RKO (cell line): Measurements from ENCODE around the gene TOMM22.

Source experiments
- DNase-seq: peaks from one replicate; pipeline ENCODE4 v3.0.0-alpha.2; 2016; ENCODE audit warnings: low spot score

Gene TOMM22

DNA sequence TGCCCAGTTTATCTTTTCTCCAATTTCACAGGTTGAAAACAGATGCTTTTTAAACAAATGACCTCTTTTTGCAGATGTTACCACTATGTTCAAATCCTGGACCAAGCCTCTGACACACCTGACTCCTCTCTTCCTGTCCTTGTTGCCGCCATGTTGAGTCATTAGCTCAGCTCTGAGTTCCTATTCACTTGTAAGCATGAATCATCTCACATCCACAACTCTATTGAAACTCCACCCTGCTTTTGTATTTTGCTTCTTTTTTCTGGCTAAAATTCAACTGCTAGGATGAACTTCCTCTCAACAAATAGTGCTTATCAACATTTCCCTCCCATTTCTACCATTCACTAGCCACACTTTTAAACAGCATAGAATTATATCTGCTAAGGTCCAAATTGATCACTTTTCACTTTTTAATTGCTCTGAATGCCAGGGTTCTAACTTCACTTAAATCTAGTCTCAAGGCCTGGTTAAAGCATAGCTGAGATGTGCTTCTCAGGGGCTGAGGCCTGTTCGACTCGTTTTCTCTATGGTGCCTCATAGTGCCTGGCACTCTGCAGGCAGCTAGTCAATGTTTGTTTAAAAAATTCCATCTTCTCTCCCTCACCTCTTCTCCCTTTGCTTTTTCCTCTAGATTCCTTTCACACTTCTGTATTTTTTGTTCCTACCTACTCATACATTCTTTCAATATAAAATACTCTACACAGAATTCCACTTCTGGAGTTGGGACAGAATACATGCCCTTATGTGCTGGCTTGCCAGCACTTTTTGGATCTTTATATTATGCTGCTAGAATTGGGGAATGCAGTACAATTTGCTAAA, 15.1 kb downstream of the TOMM22 start:
- DNase-seq: peak; percentile 96

- no peak for DNase-seq
These were observed 15.8 kb downstream of the TOMM22 start for GRCh38 chr22:38697425-38698089.

DNA sequence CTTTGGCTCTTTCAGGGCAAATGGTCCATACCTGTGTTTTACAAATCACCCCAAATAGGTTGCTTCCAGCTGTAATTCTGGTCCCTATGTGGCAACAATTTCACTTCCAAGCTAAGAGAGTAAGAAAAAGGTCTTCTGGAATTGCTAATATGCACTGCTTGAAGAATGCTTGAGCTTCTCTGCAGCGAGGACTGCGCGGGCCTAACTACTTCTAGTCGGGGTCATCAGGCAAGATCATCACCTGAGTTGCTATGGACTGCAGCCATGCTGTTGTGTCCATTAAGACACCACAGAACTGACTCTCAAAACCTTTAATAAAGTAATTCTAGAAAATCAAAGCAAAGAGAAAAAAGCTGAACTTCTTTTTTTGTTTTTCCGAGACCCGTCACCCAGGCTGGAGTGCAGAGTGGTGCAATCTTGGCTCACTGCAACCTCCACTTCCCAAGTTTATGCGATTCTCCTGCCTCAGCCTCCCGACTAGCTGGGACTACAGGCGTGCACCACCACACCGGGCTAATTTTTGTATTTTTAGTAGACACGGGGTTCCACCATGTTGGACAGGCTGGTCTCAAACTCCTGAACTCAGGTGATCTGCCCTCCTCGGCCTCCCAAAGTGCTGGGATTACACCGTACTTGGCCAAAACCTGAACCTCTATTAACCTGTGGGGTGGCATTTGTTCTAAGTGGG, 16.8 kb downstream of the TOMM22 start:
- no peak for DNase-seq

- DNase-seq: no peak
These were observed 17.4 kb downstream of the TOMM22 start for GRCh38 chr22:38699143-38699542.

DNA sequence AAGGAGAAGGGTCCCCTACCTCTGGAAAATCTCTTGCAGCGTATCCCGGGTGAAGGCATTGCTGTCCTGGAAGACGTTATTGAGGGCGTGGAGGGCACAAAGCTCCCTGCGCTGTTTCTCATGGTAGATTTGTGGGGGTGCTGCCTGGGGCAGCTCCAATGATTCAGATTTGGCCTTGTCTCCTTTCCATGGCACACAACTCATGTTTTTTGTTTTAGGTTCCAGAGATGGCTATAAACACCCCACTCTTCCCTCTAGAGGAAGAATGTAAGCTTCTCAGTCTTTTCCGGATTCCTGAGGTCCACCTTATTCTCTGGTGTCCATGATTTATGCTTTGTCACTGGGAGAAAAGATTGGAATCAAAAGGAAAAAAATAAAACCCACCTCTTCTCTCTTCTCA, 18.0 kb downstream of the TOMM22 start:
- peak; percentile 77 for DNase-seq

- DNase-seq: peak; percentile 56
These were observed 18.6 kb downstream of the TOMM22 start for GRCh38 chr22:38700270-38700788.

DNA sequence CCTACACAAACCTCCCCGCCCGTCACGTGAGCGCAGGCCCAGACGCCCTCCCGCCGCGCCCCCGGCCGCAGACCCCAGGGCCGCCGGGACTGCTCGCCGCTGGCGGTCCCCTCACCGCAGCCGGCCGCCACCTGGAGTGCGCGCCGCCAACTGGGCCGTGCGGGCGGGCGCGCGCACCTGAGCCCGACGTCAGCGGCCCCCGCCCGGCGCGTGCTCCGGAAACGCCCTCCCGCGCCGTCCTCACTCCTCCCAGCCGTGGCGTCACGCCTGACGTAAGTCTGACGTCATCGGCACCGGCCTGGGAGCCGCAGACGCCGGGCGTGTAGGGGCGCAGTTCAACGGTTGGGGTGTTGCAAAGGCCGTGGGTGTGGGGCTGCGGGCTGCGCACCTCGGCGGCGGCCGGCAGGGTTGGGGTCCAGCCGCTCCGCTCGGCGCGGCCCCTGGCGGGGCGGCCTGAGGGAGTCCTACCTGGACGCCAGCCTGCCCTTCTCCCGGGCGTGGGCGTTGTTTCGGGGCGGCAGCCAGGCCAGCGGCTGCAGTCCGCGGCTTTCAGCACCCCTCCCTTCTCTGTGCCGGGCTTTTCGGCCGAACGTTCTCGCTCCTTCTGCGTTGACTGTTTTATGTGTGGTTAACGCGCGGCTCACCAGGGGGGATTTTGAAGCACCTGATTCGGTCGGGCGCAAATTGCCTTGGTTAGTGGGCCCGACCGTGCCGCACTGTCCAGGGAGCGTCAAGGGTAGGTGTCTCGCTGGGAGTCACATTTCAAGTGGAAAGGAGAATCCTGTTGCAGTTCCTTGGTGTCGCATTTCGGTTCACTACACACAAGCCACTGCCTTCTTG, 19.3 kb downstream of the TOMM22 start, which contains the start of gene JOSD1:
Gene JOSD1, minus strand, starts transcription at position 155 of the 840 bp plus-strand sequence. CDS start 956 bp downstream, outside the sequence.
- peak; percentile 93 for DNase-seq

GRCh38 chr22:38704654-38705234, 23.0 kb downstream of the TOMM22 start:
- DNase-seq: no peak

GRCh38 chr22:38705235-38706100, 23.7 kb downstream of the TOMM22 start, which contains the start of gene GTPBP1:
Gene GTPBP1 (plus strand): TSS chr22:38705944. CDS start chr22:38705956, 12 bp downstream.
- DNase-seq: peak; percentile 100

DNA sequence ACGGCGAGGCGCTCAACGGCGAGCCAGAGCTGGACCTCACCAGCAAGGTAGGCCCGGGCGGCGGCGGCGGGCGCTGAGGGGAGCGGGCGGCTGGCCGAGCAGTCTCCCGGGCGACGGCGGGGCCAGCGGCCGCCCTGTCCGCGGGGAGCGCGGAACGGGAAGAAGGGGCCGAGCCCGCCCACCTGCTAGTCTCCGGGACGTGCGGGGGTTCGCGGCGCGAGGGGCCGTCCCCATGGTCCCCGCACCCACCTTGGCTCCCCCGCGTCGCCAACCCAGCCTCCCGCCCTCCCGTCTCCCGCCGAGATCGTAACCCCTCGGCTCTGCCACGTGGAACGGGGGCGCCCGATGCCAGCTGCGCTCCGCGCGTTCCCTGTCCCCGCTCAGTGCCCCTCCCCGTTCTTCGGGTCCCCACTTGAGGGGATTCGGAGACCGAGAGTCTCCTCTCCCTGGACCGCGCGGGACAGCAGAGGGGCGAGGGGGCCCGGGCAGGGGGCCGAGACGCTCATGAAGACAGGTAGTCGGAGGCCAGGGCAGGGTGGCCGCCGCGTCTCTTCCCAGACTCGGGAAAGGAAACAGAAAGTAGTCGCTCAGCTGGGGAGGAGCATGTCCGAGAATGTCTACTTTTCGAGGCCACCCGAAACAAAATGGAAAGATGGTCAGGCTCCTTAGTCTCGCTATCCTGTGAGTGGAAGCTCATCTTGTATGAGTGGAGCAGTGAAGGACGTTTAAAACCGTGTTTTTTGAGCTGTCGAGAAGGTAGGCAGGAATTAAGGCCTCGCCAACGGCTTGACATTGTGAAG, 24.5 kb downstream of the TOMM22 start:
- DNase-seq: peak; percentile 28

DNA sequence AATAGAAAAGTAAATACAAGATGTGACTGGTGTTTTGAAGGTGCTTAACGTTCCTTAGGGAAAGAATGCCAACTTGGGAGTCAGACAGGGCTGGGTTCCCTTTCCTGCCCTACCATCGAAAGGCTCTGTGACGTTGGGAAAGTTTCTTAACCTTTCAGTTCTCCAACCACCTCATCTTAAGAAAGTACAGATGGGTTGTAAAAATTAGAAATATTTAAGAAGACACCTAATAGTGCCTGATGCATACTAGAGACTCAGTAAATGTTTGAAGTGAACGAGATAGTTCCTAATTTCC, 25.1 kb downstream of the TOMM22 start:
- DNase-seq: peak; percentile 41

DNA sequence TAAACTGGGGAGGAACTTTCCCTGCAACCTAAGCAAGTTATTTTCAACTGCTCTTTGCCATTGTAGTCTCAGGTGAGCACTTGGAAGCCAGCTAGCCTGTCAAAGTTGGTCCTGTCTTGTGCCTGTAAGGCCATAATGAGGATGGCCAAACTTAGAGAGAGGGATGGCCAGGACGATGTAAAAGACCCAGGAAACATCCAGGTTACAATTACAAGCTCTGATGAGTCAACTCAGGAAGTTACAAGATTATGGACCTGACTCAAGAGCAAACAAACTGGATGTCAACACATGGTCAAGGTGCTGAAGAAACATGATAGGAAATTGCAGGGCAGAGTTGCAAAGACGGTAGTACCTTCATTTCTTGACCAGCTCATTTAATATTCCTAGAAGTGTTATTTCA, 25.6 kb downstream of the TOMM22 start:
- DNase-seq: peak; percentile 90

GRCh38 chr22:38707984-38708383, 26.2 kb downstream of the TOMM22 start:
- DNase-seq: no peak

GRCh38 chr22:38709306-38709705, 27.5 kb downstream of the TOMM22 start:
- no peak for DNase-seq

- DNase-seq: no peak
These were observed 28.6 kb downstream of the TOMM22 start for GRCh38 chr22:38710351-38710750.

DNA sequence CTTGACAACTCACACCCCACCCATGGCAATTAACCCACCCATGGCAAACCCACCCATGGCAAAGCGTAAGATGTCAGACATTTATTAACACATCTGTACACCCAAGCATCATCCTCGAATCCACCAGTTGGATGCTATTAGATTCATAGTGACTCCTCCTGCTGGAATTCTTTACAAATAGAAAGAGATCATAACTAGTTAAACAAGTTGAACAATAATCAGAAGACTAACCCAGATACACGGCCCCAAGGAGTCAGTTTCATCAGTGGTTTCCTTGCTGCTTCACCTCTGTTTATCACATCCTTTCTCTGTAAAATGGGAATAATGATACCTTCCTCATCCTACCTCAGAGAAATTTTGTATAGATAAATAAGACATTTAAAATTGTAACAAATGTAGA, 29.1 kb downstream of the TOMM22 start:
- no peak for DNase-seq

DNA sequence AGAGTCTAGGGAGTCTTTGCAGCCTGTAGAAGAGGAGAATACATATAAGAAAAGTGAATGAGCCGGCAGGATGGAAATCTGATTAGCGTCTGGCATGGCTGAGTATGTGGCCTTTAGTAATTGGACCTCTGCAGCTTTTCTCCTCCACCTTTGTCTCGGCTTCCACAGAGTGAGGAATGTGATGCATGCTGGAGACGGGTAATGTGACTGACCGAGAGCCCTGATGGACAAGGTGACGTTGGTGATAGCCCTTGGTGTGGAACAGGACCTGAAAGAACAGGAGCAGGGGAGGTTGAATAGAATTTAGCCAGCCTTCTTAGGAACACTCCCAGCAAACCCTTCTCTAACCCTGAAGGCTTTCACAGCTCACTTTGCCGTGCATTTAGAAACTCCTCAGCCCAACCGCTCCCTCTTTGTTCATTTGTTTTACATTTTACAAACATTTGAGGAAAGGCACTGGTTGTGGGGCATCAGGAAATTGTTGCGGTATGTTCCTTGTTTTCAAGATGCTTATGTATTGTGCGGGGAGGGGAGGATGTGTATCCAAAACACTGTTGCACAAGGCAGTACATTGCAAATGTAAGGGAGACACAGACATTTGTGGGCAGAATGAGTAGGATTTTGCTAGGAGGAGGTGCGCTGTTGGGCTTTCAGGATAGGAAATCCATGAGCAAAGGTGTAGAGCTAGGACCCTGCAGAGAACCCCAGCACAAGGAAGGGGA, 30.9 kb downstream of the TOMM22 start:
- no peak for DNase-seq

- no peak for DNase-seq
These were observed 32.2 kb downstream of the TOMM22 start for GRCh38 chr22:38713921-38714320.
